Ovary (tissue), 9 donors: ENCODE measurements around the gene FRAT2. TPM values are rescaled to one million over a fixed set of nuclear protein-coding genes. Genes with fewer than 3 reads are reported as not detected.
A peak's percentile ranks its signal among the peaks of the same experiment; 100 is the strongest.

Experiments used
- DNase-seq, 5 donors: peaks; one replicate each; pipeline ENCODE4 v3.0.0-alpha.2; 2019 to 2020
- H3K27ac ChIP-seq, 2 donors: fragments of 200-600 bp; one replicate each; pipeline versions ENCODE4 v1.5.1 to v1.8.0; 2019 to 2022
- H3K27me3 ChIP-seq: fragments of 200-600 bp; one replicate; pipeline ENCODE4 v1.8.0; 2022
- H3K36me3 ChIP-seq: fragments of 200-600 bp; sonication (generic); one replicate; pipeline ENCODE4 v1.5.1; 2019
- H3K4me1 ChIP-seq: one replicate; pipeline ENCODE4 v1.8.1; 2013; ENCODE audit warnings: mild to moderate bottlenecking, moderate library complexity; ENCODE audit not compliant: insufficient read depth
- H3K4me3 ChIP-seq: fragments of 200-600 bp; sonication (generic); one replicate; pipeline ENCODE4 v1.5.1; 2017
- H3K9me3 ChIP-seq, 2 donors: fragments of 200-600 bp in 1 of 2; sonication (generic) in 1 of 2; one replicate each; pipeline versions ENCODE4 v1.5.1 to v1.8.1; 2013 to 2019; ENCODE audit warnings: mild to moderate bottlenecking in 1 of 2, moderate library complexity in 1 of 2
- CTCF ChIP-seq, 3 donors: fragments of 450-650 bp in 2 of 3; fragments of 200-600 bp in 1 of 3; IDR thresholded peaks; one replicate each; pipeline versions ENCODE4 v1.5.1 to v1.8.0; 2016 to 2022; ENCODE audit warnings: antibody characterized with exemption in 3 of 3, mild to moderate bottlenecking in 1 of 3
- EP300 ChIP-seq: sonication (generic); formaldehyde crosslinking; IDR thresholded peaks from one replicate; pipeline ENCODE4 v1.6.1; 2017; ENCODE audit warnings: antibody characterized with exemption
- POLR2A ChIP-seq: fragments of 450-650 bp; IDR thresholded peaks from one replicate; pipeline ENCODE4 v1.6.1; 2017; ENCODE audit warnings: antibody characterized with exemption, mild to moderate bottlenecking, moderate library complexity
- WGBS, 3 donors: extraction: QIAGEN DNeasy Blood & Tissue Kit in 1 of 3; methylation state at CpG; one replicate each; pipeline versions ENCODE4 v1.1.5 to v1.1.7; 2013 to 2017; 5-methylcytosine and 5-hydroxymethylcytosine counted together
- intact Hi-C, 4 donors: fragments of 100-400 bp; cut with DNase I; formaldehyde crosslinking; loops; one replicate each; pipeline versions ENCODE4 v1.11.0 to v1.15.1; 2022 to 2023
- polyA plus RNA-seq, 2 donors: library from polyadenylated mRNA; stranded (reverse); fragments of 200-250 nt in 1 of 2; fragments of 350-450 nt in 1 of 2; fragmentation: Illumina TruSeq in 1 of 2; extraction: RNeasy Lipid Tissue Mini Kit (QIAGEN cat#74804) in 1 of 2; gene quantifications; one replicate each; pipeline ENCODE4 v1.2.3, GENCODE V29; 2013 to 2014
- total RNA-seq, 7 donors: library from RNA; depleted of rRNA in 2 of 7; stranded (reverse); fragments of >200 nt in 2 of 7; fragmentation: NEBNext Ultra II Directional in 3 of 7; extraction: Animal tissue kit (Norgen Biotek cat#: 25700) in 3 of 7; gene quantifications; one replicate each; pipeline versions ENCODE4 v1.1.0 to v1.2.4, GENCODE V29; 2016 to 2023
- donor health status: DM: no; HTN: no; CAD: no; lungs with moderate emphysema.
- donor health status: DM: no; HTN: no; CAD: no.
- donor health status: Bipolar disorder and iron deficiency.
- donor health status: DM: yes; HTN: yes; CAD: no.
- donor health status: DM: no; HTN: no; CAD: no.
- donor health status: DM: yes; HTN: yes; CAD: no.

FRAT2 gene
- total and polyA plus RNA-seq, 9 donors = 3.2 to 16.8 (median 6.5) TPM

GRCh38 chr10:97321032-97321803 lies 13.3 kb downstream of the FRAT2 start:
- H3K4me1 ChIP-seq = peaks cover 14% of the 10 kb centered on the region
- TF ChIP-seq CTCF (IDR thresholded peaks at IDR 0.05) (no peak), EP300 (no peak), POLR2A (no peak)
- intact Hi-C loops = no loop called here
- no peaks in the 10 kb centered on the region for H3K9me3 ChIP-seq
- H3K36me3 ChIP-seq = no peaks in the 10 kb centered on the region
- 25 to 33% (median 32%) methylated on average over 35 to 38 of the region's 38 CpGs for WGBS, 3 donors
- DNase-seq = peak in 3 of 5 donors; percentile 22 to 48 (median 32)
- H3K4me3 ChIP-seq = peak overlapping the region; percentile 62
- H3K27ac ChIP-seq = no peak overlapping the region
- H3K27me3 ChIP-seq = no peaks in the 10 kb centered on the region

GRCh38 chr10:97320480-97321031 lies 14.0 kb downstream of the FRAT2 start:
- H3K4me1 ChIP-seq = peaks cover 14% of the 10 kb centered on the region
- peak in 4 of 5 donors; percentile 25 to 54 (median 36) for DNase-seq
- TF ChIP-seq CTCF (IDR thresholded peaks at IDR 0.05) = no peak
- no peak for TF ChIP-seq EP300
- no peak for TF ChIP-seq POLR2A
- WGBS, 3 donors = 15 to 18% (median 17%) methylated on average over 24 of the region's 24 CpGs
- peak overlapping the region; percentile 62 for H3K4me3 ChIP-seq
- no peak overlapping the region for H3K27ac ChIP-seq
- H3K27me3 ChIP-seq = no peaks in the 10 kb centered on the region
- intact Hi-C loops = no loop called here
- H3K9me3 ChIP-seq = no peaks in the 10 kb centered on the region
- no peaks in the 10 kb centered on the region for H3K36me3 ChIP-seq

- peaks cover 14% of the 10 kb centered on the region for H3K4me1 ChIP-seq
- H3K9me3 ChIP-seq = no peaks in the 10 kb centered on the region
- peak overlapping the region; percentile 91 to 95 for H3K27ac ChIP-seq
- peak overlapping the region; percentile 62 for H3K4me3 ChIP-seq
- no peaks in the 10 kb centered on the region for H3K36me3 ChIP-seq
- H3K27me3 ChIP-seq = no peaks in the 10 kb centered on the region
- WGBS, 3 donors = 1 to 2% (median 2%) methylated on average over 54 to 83 of the region's 83 CpGs
- TF ChIP-seq POLR2A = peak; percentile 22
- no peak for TF ChIP-seq EP300
- no peak for TF ChIP-seq CTCF (IDR thresholded peaks at IDR 0.05)
- intact Hi-C loops = no loop called here
- DNase-seq = peak; percentile 25 to 62 (median 39)
Measured at GRCh38 chr10:97319671-97320479, 14.7 kb downstream of the FRAT2 start.

- intact Hi-C loops = no loop called here
- peak within 1 kb of the TSS; percentile 91 to 95 for H3K27ac ChIP-seq
- H3K4me1 ChIP-seq = peaks cover 14% of the 10 kb centered on the region
- peak; percentile 75 for TF ChIP-seq POLR2A
- TF ChIP-seq EP300 = no peak
- TF ChIP-seq CTCF (IDR thresholded peaks at IDR 0.05) = peak in 1 of 3 donors; percentile 12
- H3K27me3 ChIP-seq = no peaks in the 10 kb centered on the region
- peak; percentile 90 to 94 (median 93) for DNase-seq
- no peaks in the 10 kb centered on the region for H3K9me3 ChIP-seq
- H3K36me3 ChIP-seq = no peaks in the 10 kb centered on the region
- peak within 1 kb of the TSS; percentile 62 for H3K4me3 ChIP-seq
- WGBS, 3 donors = 0 to 1% (median 1%) methylated on average over 39 to 79 of the region's 79 CpGs
Measured at GRCh38 chr10:97318772-97319651, 15.5 kb downstream of the FRAT2 start, which contains the start of gene FRAT1. Gene FRAT1 (plus strand): TSS chr10:97319271. CDS start chr10:97319454, 183 bp downstream.
